ENCODE data around the gene SLC22A2.

Gene SLC22A2

DNA sequence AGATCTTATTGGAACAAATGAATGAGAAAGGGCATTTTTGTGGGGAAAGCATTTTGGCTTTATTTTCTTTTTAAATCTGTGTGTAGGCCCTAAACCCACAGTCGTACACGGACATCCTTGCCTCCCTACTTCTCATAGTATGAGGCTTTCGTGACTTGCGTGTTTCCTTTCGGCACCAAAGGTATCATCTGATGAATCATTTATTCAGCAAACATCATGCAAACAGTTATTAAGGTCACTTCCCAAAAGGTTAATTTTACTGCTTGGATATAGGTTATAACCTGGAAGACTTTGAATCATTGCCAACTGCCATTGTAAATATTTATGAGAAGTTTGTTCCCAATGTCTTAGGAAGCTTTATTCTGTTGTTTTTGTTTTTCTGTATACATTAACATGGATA lies 15.1 kb upstream of the SLC22A2 start:
- no peak for DNase-seq (ENCODE audit: low read depth)

DNA sequence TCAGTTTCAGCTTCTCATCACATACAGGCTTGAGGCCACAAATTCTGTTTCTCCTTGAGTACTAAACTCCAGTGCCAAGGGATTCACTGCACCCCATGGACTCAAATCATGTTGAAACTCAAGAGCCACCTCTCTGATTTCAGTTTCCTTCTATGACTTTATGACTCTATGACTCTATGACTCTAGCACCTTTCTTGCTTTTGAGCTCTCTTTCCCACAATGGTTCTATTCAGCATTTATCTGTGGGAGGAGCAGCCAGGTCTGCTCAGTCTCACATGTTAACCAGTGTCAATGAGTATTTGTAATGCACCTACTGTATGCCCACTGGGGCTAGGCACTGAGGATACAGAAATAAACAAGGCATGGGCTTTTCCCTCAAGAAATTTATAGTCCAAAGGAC lies 14.6 kb upstream of the SLC22A2 start:
- DNase-seq (ENCODE audit: low read depth), result no peak

DNA sequence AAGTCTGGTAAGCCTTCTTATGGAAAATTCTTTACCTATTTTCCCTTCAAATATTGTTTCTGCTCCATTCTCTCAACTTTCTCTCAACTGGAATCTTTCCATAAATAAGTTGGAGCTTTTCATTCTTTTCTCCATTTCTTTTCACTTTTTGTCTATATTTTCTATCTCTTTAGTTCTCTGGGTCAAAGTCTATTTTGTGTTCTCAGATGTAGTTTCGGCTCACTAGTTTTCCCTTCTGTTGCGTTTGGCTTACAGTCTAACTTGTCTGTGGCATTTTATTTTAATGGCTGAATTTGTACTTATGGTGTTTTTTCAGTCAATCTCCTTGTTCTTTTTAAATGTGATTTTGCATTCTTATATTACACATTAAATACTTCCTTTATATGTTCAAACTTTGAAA lies 14.1 kb upstream of the SLC22A2 start:
- no peak for DNase-seq (ENCODE audit: low read depth)

DNA sequence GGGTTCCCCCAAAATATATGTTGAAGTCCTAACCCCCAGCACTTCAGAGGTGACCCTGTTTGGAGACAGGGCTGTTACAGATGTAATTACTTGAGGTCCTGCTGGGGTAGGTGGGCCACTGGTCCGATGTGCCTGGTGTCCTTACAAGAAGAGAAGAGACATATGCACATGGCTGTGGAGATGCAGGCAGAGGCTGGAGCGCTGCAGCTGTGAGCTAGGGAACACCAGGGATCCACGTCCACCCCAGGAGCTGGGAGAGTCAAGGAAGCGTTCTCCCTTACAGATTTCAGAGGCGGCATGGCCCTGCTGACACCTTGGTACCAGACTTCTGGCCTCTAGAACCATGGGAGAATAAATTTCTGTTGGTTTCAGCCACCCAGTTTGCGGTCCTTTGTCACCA lies 11.7 kb upstream of the SLC22A2 start:
- no peak for DNase-seq (ENCODE audit: low read depth)

DNA sequence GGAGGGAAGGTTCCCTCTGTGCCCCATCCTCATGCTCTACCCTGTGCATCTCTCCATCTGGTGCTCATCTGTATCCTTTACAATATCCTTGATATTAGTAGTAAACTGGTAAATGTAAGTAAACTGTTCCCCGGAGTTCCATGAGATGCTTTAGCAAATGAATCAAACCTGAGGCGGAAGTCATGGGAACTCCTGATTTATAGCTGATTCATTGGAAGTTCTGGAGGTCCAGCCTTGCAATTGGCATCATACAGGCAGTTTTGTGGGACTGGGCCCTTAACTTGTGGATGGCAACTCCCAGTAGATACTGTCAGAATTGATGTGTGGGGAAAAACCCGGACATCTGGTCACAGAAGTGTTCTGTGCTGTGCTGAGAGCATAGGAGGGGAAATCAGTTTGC lies 11.2 kb upstream of the SLC22A2 start:
- no peak for DNase-seq (ENCODE audit: low read depth)

DNA sequence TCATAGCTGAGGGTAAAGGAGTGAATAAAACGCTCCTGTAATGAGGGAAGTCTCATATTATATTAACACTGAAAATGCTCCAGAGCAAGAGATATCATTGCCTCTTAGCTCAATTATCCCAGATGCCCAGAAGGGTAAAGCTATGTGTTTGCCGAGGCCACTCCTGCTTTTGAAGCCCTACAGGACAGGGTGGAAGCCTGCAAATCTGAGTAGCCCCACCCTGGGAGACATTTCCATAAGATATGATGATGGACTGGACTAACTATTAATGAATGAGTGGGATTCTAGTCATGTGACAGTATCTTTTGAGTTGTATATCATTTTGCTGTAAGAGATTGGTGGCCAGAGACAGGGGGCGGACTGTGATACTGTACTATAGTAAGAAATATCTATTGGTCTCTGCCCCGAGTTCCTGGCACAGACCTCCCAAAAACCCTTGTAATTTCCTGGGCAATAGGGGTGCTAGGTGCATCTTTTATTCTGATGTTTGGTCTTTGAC lies 10.5 kb upstream of the SLC22A2 start:
- no peak for DNase-seq (ENCODE audit: low read depth)

DNA sequence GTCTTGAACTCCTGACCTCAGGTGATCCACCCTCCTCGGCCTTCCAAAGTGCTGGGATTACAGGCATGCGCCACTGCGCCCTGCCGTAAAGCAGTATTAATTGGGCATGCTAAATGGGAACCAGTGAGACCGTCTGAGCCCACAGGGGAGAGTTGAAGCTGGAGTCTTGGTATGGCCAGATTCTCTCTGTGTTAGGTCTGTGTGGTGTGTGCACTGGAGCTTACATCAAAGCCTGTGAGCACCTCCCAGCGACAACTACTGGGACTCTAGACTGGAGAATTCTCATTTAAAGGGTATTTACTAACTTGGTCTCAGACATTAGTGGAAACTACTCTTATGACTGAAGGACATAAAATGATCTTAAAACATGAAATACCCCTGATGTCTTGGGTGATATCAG lies 8.5 kb upstream of the SLC22A2 start:
- no peak for DNase-seq (ENCODE audit: low read depth)

DNA sequence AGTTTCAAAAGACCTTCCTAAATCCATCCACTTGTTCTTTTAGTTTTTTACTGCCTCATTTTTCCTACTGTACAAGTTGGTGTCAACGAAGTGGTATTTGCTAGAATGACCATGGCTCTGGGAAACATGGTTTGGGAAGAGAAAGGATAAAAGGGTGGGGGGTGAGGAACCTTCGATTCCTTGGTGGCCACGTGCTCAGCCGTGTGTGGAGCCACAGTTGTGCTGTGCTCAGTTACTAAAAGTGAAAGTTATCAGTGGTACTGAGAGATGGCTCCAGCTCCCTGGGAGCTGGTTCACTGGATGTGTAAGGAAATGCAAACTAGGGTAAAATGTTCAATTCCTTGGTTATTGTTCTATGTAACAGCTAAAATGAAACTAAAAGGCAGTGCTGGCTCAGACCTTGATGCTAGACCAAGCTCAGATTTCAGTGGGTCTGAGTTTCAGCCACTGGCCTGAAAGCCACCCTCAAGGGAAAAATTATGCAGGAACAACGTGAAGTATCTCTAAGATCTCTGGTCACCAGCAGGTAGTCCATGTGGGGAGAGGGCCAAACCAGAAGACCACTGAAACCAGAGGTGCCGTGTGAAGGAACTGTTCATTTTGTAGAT lies 7.4 kb upstream of the SLC22A2 start:
- no peak for DNase-seq (ENCODE audit: low read depth)

DNA sequence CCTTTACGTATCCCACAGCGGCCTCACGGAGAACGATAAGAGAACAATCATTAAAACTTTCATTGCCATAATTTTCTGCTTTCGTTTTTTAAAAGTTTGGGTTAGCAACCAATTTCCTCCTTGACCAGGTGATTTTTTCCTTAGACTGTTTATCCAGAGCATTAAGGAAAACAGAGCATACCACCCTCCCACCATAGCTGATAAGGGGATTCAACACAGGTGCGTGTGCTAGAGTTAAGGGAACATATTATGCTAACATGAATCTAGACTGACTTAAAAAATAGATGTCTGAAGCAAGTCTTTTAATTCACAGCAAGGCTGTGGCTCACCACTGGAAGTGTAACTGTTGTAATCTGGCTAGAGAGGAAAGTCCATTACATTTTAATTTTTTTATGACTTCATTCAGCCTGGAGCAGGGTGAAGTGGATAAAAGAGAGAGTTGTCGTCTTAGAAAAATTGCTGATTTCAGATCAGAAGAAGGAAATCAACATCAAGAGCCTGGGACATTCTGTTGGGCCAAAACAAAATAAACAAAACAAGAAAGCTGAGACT lies 5.5 kb upstream of the SLC22A2 start:
- DNase-seq (ENCODE audit: low read depth), result no peak

DNA sequence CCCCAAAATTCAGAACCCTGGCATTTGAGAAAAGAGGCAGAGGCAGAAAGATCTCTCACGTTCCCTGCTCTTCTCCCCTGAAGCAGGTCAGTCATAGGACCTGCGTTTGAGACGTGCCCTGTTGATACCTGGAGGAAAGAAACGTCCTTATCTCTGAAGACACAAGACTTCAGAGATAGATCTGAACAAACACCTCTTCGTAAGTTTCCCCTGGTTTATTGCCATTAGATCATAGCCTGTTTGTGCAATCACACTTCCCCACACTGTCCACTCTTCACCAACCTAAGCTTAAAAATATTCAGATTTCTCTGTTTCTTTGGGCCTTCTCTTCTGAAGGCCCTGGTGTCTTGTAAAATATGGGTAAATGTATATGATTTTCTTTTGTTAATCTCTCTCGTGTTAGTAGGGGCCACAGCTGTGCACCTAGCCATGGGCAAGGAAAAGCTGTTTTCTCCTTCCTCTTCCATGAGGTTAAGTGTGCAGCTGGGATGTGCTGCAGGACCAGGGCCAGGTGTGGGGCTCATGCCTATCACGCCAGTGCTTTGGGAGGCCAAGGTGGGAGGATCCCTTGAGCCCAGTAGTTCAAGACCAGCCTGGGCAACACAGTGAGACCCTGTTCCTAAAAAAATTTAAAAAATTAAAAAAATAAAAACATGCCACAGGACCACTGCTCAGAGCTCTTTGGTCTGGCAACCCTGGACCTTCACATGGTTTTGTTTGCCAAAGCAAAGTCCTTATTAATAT lies 4.7 kb upstream of the SLC22A2 start:
- DNase-seq (ENCODE audit: low read depth), result no peak

DNA sequence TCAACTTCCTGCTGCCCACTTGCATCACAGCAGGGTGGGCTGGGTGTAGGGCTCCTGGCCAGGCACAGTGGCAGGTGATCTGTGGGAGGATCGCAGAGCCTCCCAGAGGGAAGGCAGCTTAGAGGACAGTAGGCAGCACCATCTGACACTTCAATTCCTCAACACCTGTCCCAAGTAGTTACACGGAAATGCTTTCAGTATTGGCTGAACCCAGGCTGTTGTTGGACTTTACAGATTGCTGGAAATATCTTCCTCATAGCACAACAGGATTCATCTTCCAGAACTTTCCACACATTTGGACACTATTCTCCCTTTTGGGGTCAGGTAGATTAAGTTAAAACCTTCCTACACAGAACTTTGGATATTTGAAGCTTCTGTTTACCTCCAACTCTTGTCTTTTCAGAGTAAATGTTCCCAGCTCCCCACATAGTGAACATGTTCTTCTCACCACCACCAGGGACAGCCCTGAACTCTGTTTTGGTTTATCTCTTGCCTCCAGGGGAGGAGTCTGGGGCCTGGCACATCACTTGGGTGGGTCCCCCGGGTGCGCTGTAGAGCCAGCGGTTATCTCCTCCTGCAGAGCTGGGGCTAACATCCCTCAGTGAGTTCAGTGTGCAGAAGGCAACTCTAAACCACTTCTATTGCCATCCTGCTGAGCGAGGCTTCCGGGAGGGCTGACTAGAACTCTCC lies 3.5 kb upstream of the SLC22A2 start:
- no peak for DNase-seq (ENCODE audit: low read depth)

DNA sequence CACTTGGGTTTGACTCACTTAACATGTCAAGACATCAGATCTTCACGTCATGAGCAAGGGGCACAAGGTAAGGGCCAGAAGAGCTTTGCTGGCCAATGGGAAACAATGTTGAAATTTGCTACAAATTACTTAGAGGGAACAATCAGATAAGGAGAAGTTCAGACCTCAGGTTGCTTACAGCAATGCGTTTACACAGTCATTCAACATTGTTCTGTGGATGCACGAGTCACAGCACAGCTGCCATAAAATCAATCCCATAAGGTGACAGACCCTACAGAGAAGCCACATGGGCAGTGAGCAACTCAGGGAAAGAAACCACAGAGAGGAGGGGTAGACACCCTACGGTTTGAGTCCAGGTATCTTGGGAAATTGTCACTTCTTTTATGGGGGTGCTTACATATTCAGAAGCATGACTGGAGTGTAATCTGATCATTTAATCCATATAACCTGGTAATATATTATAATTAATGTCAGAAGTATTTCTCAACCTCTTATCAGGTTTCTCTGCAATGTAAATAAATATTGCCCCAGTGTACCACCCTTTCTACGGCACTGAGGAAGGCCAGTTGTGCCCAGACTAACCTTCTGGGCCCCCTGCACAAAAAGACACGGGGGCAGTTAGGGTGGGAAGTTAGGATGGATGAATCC lies 2.3 kb upstream of the SLC22A2 start:
- DNase-seq (ENCODE audit: low read depth), result no peak

DNA sequence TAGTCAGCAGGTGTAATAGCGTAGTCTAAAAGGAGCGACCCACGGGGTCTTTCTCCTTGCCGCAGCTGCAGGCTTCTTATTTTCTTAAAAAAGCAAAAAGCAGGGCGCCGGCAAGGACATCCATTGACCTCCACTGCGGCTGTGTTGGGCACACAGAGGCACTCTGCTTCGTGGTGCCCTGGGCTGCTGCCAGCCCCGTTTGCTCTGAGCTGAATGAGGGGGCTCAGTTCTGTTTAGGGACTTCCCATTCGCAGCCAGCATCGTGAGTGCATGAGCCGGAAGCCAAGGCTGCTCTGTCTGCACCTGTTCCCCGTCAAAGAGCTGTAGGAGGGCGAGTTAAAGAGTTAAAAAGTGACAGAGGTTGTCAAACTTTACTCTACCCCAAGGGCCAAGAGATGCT lies 1.7 kb upstream of the SLC22A2 start:
- no peak for DNase-seq (ENCODE audit: low read depth)

DNA sequence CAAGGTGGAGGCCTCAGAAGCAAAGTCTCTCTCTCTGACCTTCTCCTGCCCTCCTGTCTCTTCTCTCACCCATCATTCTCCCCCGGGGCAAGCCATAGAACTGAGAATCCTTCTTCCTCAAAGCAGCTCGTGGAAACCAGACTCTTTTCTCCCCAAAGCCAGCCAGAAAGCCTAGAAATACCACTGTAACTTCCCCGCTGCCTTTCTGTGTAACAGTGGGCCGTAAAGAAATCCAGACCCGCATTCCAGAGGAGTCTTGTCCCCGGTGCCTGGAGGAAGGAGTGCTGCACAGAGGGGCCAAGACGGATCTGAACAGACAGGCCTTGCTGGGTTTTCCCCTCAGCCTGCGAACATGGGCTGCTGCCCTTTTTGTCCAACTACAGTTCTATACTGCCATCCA lies 977 bp upstream of the SLC22A2 start:
- no peak for DNase-seq (ENCODE audit: low read depth)

DNA sequence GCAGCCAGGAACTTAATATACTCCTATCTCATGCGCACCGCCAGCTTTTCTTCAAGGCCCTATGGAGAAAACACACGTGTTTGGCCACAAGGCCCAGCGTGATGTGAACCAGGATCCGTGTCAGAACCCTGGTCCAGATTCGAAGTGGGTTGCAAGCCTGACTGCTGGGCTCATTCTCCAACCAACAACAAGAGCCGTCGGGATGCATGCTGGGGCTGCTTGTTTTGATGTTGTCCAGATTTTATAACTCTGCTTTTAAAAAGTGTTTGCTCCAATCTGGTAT lies 463 bp upstream of the SLC22A2 start:
- no peak for DNase-seq (ENCODE audit: low read depth)

DNA sequence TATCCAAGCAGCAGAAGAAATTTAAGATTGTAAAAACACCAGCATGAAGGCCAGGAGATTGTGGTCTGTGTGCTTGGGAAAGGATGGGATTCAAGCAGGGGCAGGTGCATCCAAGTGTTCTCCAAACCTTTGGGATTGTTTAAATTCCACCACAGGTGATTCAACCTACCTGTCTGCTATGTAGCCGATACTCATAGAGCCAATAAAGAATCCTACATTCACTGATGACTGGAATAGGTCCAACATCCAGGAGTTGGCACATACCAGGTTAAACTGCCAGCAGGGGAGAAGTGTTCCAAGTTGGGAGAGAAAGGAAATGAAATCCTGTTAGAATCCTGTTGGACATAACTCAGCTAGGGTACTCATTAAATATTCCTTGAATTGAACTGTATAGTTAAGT lies 2.2 kb downstream of the SLC22A2 start:
- DNase-seq (ENCODE audit: low read depth), result no peak

DNA sequence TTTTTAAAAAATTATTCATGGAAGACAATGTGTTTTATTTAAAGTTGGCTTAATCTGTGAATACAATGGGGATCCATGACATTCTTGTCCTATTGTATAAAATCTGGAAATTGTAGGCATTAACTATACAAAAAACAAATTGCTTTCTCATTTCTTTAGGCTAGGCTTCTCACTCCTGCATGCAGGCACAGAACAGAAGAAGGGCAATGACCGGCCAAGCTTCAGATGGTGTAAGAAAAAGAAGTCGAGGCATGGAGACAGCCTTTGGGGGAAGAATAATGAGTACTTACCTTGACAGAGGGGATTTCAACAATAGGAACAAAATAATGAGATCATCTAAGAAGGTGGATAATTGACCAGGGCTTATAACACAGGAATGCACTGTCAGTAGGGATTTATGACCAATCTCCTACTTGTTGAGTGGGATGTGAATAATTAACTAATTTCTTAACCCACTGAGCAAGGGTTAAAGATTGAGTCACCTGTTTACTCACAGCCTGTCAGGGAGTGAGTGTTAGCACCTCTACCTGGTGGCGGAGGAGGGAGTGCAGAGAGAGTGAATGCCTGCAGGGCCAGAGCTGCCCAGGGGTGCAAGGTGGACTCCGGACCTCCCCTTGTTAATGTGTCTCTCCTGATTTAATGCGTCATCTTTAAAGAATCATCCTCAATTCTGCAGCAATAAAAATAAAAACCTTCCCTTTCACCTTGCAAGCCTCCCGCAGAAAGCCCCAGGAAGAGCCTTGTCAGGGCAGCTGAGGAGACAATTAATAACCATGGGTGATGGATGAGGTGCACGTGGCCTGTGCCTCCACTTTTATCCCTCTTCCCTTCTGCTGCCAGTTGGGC lies 3.9 kb downstream of the SLC22A2 start:
- no peak for DNase-seq (ENCODE audit: low read depth)

DNA sequence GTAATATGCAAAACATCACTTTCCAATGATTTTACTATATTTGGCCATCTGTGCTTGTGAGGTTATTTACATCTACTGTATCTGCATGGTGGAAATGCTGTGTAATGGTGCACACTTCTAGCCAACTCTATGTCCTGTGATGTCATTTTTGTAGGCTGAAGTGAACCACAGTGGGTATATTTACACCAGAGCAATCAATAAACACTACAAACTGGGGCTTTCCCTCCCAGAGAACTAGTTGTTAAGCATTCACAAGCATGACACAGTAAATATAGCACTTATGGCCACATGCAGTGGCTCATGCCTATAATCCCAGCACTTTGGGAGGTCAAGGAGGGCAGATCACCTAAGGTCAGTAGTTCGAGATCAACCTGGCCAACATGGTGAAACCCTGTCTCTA lies 4.9 kb downstream of the SLC22A2 start:
- no peak for DNase-seq (ENCODE audit: low read depth)

DNA sequence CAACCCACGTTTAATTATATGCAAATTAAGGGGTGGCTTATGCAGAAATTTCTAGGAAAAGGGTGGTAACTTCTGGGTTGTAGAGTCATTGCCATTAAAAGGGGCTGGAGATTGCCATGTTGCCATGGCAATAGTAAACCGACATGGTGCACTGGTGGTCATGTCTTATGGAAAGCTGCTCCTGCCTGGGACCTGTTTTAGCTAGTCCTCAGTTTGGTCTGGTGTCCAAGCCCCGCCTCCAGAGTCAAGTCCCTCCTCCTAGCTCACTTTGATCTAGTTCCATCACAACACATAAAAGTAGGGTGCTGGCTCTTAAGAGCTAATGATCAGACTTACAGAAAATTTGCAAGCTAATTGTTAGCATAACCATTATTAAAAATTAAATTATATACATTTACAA lies 5.3 kb downstream of the SLC22A2 start:
- DNase-seq (ENCODE audit: low read depth), result no peak

DNA sequence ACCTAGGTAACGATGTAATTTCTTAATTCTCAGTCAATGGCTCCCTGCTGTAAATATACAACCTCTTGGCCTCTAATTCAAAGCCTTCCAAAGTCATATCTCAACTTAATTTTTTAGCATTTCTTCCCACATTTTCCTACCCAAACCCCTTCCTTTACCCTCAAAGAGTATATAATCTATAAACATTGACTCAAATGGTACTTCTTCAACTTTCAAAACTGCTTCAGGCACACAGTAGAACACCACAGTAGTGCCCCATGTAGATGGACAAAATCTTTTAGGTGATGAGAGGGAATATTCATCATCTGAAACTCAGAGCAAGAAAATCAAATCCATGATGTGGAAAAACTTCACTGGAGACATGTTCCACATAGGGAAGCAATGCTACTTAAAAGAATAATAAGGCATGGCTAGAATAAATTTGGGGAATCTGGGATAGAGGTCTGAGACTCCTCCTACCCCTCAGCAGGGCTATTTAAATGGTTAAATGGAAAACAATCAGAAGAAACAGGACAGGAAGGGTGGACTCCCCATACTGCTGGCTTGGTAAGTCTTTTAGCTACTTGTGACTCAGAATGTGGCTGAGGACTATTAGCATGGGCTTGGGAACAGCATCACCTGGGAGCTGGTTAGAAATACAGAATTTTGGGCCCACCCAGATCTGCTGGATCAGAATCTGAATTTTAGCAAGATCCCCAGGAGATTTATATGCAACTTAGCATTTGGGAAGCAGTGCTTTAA lies 6.4 kb downstream of the SLC22A2 start:
- DNase-seq (ENCODE audit: low read depth), result no peak

DNA sequence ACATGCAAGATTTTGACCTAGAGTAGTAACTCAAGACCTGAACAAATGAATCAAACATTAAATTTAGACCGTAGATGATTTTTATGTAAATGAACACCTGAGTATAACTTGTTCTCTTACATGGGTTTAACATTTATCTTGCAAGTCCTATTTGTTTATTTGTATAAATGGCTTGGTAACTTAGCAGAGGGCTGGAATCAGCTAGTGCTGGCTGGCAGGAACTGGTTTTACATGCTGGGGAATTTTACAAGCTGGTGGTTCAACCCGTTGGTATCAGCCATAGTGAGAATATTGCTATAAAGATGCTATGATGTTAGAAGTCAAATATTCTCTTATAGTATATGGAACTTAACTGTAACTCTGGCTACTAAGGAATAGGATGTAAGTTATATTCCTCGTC lies 8.9 kb downstream of the SLC22A2 start:
- DNase-seq (ENCODE audit: low read depth), result no peak

All from activated T-cell treated with anti-CD3 and anti-CD28 coated beads for 48 hours (primary cell).